Measurements from ENCODE around the gene MALAT1. TPM values are rescaled to one million over a fixed set of nuclear protein-coding genes. Genes with fewer than 3 reads are reported as not detected.
A peak's percentile ranks its signal among the peaks of the same experiment; 100 is the strongest.

MALAT1 gene
- total and polyA plus RNA-seq, 2 of the 13 experiments (the other 11 are each of a cell fraction or from before 2014, with no cell fraction given) = 143 to 1,237 TPM

DNA sequence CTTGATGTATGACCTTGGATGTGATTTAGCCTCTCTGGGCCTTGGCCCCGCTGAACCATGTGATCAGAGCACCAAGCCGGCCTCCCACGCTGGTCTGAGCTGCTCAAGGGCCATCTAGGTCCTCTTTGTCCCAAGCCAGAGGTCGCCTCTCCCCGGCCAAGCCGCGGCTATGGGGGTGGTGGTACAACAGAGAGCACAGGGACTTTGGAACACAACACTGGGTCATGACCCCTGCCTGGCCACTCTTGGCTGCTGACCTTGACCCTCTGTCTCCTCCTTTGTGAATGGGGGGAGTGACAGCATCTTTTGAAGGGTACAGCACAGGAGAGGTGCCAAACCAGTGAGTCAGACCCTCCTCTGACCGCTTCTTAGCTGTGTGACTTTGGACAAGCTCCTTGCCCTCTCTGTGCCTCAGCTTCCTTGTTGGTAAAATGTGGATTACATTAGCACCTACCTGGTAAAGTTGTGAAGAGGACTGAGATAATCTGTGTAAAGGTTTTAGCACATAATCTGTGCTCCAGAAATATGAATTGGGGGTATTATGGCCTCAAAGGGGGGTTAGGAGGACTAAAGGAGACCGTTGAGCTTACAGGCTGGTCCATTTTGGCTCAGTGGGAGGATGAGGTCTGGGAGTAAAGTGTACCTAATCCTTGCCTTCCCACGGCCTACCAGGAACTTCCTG is 30.8 kb downstream of the MALAT1 start:
- in situ Hi-C loops (cut with HindIII; ENCODE audit: extremely low pct_ligation_motif_present, low pct_unique_long_range_greater_than_20kb) (no loop called here), intact Hi-C loops (cut with micrococcal nuclease; ENCODE audit: unreplicated experiment) (no loop called here)
- FAIRE-seq (peak; percentile 80), DNase-seq (ENCODE audit: low spot score) (peak; percentile 50), ATAC-seq (peak; percentile 71)
- Histone ChIP-seq H3K9me3 (ENCODE audit: low read length) (no peaks in the 10 kb centered on the region), H3K4me2 (ENCODE audit: low read depth, low read length) (peak overlapping the region; percentile 62), H3K36me3 (replicated peaks in 1 of 2; ENCODE audit: control insufficient read depth in 1 of 2, insufficient read depth in 2 of 2, low read length in 2 of 2) (peaks cover 17 to 35% of the 10 kb centered on the region in 2 experiments), H2AFZ (ENCODE audit: low read length) (no peak overlapping the region), H3K27me3 (ENCODE audit: control insufficient read depth in 1 of 2, insufficient read depth in 2 of 2, low read length in 2 of 2) (no peaks in the 10 kb centered on the region; a peak in 1 of 5 replicates), H3K9ac (ENCODE audit: insufficient read depth, low read depth, low read length) (0 out of 2 replicates have a peak overlapping the region, but pooled peaks have one; percentile 17), H3K4me1 (ENCODE audit: insufficient read depth, low read length) (peaks cover 47% of the 10 kb centered on the region), H3K79me2 (ENCODE audit: insufficient read depth, low read length) (peaks cover 19% of the 10 kb centered on the region), H3K27ac (ENCODE audit: extremely low read length, insufficient read depth, low read length) (peak overlapping the region; percentile 66), H3K4me3 (replicated peaks in 1 of 3; ENCODE audit: insufficient read depth in 1 of 3, low read depth in 2 of 3, low read length in 3 of 3) (0 out of 6 replicates have a peak overlapping the region, but pooled peaks of 1 of the 3 experiments have one; percentile 32), H4K20me1 (ENCODE audit: insufficient read depth, low read length) (0 out of 2 replicates have a peak, but pooled peaks cover 3% of the 10 kb centered on the region)
- ChIA-PET POLR2A (interaction anchor here (0.6 to 1.7 kb wide), 12 partner anchors 8 to 145 kb away, joined by 3 to 12 read pairs (median 5); partner anchors contain the start of gene NEAT1), CTCF (ENCODE audit: low intra/inter-chr PET ratio, low total read pairs) (no interaction called here)
- no TSS peak for BruUV-seq (replicated peaks)
- 35% methylated on average over 3 of the region's 10 CpGs for WGBS (ENCODE audit: low lambda C conversion rate)
- peak; percentile 89 for TF ChIP-seq ZFP36 (IDR thresholded peaks at IDR 0.05; ENCODE audit: borderline replicate concordance, low read depth, low read length, partially characterized antibody)
- peak; percentile 34; the same call in 1 of the 2 replicates for TF ChIP-seq ZBTB3 (CRISPR knock-in tag; IDR thresholded peaks at IDR 0.05; ENCODE audit: borderline replicate concordance, low read depth)
- TF ChIP-seq, protein P1, sequence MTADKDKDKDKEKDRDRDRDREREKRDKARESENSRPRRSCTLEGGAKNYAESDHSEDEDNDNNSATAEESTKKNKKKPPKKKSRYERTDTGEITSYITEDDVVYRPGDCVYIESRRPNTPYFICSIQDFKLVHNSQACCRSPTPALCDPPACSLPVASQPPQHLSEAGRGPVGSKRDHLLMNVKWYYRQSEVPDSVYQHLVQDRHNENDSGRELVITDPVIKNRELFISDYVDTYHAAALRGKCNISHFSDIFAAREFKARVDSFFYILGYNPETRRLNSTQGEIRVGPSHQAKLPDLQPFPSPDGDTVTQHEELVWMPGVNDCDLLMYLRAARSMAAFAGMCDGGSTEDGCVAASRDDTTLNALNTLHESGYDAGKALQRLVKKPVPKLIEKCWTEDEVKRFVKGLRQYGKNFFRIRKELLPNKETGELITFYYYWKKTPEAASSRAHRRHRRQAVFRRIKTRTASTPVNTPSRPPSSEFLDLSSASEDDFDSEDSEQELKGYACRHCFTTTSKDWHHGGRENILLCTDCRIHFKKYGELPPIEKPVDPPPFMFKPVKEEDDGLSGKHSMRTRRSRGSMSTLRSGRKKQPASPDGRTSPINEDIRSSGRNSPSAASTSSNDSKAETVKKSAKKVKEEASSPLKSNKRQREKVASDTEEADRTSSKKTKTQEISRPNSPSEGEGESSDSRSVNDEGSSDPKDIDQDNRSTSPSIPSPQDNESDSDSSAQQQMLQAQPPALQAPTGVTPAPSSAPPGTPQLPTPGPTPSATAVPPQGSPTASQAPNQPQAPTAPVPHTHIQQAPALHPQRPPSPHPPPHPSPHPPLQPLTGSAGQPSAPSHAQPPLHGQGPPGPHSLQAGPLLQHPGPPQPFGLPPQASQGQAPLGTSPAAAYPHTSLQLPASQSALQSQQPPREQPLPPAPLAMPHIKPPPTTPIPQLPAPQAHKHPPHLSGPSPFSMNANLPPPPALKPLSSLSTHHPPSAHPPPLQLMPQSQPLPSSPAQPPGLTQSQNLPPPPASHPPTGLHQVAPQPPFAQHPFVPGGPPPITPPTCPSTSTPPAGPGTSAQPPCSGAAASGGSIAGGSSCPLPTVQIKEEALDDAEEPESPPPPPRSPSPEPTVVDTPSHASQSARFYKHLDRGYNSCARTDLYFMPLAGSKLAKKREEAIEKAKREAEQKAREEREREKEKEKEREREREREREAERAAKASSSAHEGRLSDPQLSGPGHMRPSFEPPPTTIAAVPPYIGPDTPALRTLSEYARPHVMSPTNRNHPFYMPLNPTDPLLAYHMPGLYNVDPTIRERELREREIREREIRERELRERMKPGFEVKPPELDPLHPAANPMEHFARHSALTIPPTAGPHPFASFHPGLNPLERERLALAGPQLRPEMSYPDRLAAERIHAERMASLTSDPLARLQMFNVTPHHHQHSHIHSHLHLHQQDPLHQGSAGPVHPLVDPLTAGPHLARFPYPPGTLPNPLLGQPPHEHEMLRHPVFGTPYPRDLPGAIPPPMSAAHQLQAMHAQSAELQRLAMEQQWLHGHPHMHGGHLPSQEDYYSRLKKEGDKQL (CRISPR knock-in tag; IDR thresholded peaks at IDR 0.05; ENCODE audit: low read depth) = 0 out of 2 replicates have a peak, but pooled peaks have one; percentile 14
- TF ChIP-seq HNF4G (IDR thresholded peaks at IDR 0.05; ENCODE audit: borderline replicate concordance, low read depth, low read length) = peak; percentile 90
- TF ChIP-seq HNF4G (CRISPR knock-in tag; IDR thresholded peaks at IDR 0.05; ENCODE audit: borderline replicate concordance, low read depth) = no peak; the same call in 1 of the 2 replicates
- TF ChIP-seq, protein P2, sequence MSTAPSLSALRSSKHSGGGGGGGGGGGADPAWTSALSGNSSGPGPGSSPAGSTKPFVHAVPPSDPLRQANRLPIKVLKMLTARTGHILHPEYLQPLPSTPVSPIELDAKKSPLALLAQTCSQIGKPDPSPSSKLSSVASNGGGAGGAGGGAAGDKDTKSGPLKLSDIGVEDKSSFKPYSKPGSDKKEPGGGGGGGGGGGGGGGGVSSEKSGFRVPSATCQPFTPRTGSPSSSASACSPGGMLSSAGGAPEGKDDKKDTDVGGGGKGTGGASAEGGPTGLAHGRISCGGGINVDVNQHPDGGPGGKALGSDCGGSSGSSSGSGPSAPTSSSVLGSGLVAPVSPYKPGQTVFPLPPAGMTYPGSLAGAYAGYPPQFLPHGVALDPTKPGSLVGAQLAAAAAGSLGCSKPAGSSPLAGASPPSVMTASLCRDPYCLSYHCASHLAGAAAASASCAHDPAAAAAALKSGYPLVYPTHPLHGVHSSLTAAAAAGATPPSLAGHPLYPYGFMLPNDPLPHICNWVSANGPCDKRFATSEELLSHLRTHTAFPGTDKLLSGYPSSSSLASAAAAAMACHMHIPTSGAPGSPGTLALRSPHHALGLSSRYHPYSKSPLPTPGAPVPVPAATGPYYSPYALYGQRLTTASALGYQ (CRISPR knock-in tag; IDR thresholded peaks at IDR 0.05) = peak; percentile 54; the same call in 1 of the 2 replicates
- TF ChIP-seq, protein P3, sequence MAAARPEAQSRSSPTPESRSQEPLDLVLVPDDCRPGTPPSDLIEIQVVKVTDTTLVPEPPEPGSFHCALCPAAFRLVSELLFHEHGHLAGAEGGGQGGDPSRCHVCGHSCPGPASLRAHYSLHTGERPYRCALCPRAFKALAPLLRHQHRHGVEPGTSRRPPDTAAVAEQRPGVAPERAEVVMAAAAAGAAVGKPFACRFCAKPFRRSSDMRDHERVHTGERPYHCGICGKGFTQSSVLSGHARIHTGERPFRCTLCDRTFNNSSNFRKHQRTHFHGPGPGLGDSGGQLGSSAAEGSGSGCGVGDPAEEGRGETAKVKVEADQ (CRISPR knock-in tag; IDR thresholded peaks at IDR 0.05; ENCODE audit: borderline replicate concordance) = peak; percentile 59; the same call in 1 of the 2 replicates
- TF ChIP-seq, protein P4, sequence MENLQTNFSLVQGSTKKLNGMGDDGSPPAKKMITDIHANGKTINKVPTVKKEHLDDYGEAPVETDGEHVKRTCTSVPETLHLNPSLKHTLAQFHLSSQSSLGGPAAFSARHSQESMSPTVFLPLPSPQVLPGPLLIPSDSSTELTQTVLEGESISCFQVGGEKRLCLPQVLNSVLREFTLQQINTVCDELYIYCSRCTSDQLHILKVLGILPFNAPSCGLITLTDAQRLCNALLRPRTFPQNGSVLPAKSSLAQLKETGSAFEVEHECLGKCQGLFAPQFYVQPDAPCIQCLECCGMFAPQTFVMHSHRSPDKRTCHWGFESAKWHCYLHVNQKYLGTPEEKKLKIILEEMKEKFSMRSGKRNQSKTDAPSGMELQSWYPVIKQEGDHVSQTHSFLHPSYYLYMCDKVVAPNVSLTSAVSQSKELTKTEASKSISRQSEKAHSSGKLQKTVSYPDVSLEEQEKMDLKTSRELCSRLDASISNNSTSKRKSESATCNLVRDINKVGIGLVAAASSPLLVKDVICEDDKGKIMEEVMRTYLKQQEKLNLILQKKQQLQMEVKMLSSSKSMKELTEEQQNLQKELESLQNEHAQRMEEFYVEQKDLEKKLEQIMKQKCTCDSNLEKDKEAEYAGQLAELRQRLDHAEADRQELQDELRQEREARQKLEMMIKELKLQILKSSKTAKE (CRISPR knock-in tag; IDR thresholded peaks at IDR 0.05; ENCODE audit: borderline replicate concordance) = peak; percentile 83
- TF ChIP-seq KAT2B (IDR thresholded peaks at IDR 0.05; ENCODE audit: borderline replicate concordance, low read depth, low read length) = no peak
- TF ChIP-seq HDAC2 (CRISPR knock-in tag; IDR thresholded peaks at IDR 0.05) = peak; percentile 68
- TF ChIP-seq ZNF589 (CRISPR knock-in tag; conservative IDR thresholded peaks at IDR 0.05) = no peak

All from HepG2 (cell line).